Measurements from ENCODE around the gene GPX4. TPM values are rescaled to one million over a fixed set of nuclear protein-coding genes. Genes with fewer than 3 reads are reported as not detected.

GPX4 gene
- total RNA-seq, 2 donors from 2014 or later, result 152 to 157 TPM

DNA sequence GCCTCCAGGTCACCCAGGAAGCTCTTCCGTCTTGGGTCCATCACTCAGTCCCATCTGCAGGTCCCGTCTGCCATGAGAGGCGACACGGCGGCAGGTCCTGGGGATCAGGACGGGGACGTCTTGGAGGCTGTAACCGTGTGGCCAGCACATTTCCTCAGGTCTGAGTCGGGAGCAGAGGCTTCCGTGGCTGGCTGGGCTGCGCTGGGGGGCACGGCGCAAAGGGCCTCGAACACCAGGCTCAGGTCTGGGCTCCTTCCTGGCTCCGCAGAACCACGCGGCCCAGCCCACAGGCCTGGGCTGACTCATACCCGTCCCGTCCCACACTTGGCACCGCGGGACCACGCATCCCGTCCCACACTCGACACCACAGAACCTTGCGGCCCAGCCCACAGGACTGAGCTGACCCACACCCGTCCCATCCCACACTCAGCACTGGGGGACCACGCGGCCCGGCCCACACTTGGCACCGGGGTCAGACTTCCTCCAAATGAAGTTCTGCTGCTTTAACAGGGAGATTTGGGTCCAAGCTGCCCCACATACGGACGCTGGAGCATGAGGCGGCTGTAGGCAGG is 40.1 kb downstream of the GPX4 start:
- no peak for DNase-seq
- H3K36me3 ChIP-seq (replicated peaks in 1 of 2; ENCODE audit: insufficient read depth in 1 of 2, low read depth in 2 of 2), result peaks cover 0 to 2% of the 10 kb centered on the region in 2 donors
- intact Hi-C loops (cut with DNase I), result no loop called here
- TF ChIP-seq, protein P1, sequence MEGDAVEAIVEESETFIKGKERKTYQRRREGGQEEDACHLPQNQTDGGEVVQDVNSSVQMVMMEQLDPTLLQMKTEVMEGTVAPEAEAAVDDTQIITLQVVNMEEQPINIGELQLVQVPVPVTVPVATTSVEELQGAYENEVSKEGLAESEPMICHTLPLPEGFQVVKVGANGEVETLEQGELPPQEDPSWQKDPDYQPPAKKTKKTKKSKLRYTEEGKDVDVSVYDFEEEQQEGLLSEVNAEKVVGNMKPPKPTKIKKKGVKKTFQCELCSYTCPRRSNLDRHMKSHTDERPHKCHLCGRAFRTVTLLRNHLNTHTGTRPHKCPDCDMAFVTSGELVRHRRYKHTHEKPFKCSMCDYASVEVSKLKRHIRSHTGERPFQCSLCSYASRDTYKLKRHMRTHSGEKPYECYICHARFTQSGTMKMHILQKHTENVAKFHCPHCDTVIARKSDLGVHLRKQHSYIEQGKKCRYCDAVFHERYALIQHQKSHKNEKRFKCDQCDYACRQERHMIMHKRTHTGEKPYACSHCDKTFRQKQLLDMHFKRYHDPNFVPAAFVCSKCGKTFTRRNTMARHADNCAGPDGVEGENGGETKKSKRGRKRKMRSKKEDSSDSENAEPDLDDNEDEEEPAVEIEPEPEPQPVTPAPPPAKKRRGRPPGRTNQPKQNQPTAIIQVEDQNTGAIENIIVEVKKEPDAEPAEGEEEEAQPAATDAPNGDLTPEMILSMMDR (IDR thresholded peaks at IDR 0.05), result no peak
- TF ChIP-seq POLR2A (IDR thresholded peaks at IDR 0.05), result no peak
- H3K4me3 ChIP-seq, result no peak overlapping the region
- H3K27me3 ChIP-seq, result no peaks in the 10 kb centered on the region
- no peak for ATAC-seq
- no peak overlapping the region for H3K27ac ChIP-seq
- no peaks in the 10 kb centered on the region for H3K4me1 ChIP-seq
- H3K9me3 ChIP-seq, result no peaks in the 10 kb centered on the region
- 94 to 99% methylated on average over 29 to 30 of the region's 33 CpGs for WGBS, 2 donors

DNA sequence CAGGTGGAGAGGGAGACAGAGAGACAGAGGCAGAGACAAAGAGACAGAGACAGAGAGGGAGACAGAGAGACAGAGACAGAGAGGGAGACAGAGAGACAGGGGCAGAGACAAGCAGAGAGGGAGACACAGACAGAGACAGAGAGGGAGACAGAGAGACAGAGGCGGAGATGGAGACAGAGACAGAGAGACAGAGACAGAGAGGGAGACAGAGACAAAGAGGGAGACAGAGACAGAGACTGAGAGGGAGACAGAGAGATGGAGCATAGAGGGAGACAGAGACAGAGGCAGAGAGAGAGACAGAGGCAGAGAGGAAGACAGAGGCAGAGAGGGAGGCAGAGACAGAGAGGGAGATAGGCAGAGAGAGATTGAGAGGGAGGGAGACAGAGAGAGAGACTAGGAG is 40.9 kb downstream of the GPX4 start:
- Histone ChIP-seq H3K4me1 (no peaks in the 10 kb centered on the region), H3K9me3 (no peaks in the 10 kb centered on the region), H3K27me3 (no peaks in the 10 kb centered on the region), H3K27ac (no peak overlapping the region), H3K4me3 (no peak overlapping the region), H3K36me3 (replicated peaks in 1 of 2; ENCODE audit: insufficient read depth in 1 of 2, low read depth in 2 of 2) (peaks cover 0 to 2% of the 10 kb centered on the region in 2 donors)
- ATAC-seq, result no peak
- intact Hi-C loops (cut with DNase I), result no loop called here
- 94 to 100% methylated on average over 1 of the region's 1 CpG for WGBS, 2 donors
- TF ChIP-seq, protein P1 (IDR thresholded peaks at IDR 0.05), result no peak
- TF ChIP-seq POLR2A (IDR thresholded peaks at IDR 0.05), result no peak
- DNase-seq, result no peak

DNA sequence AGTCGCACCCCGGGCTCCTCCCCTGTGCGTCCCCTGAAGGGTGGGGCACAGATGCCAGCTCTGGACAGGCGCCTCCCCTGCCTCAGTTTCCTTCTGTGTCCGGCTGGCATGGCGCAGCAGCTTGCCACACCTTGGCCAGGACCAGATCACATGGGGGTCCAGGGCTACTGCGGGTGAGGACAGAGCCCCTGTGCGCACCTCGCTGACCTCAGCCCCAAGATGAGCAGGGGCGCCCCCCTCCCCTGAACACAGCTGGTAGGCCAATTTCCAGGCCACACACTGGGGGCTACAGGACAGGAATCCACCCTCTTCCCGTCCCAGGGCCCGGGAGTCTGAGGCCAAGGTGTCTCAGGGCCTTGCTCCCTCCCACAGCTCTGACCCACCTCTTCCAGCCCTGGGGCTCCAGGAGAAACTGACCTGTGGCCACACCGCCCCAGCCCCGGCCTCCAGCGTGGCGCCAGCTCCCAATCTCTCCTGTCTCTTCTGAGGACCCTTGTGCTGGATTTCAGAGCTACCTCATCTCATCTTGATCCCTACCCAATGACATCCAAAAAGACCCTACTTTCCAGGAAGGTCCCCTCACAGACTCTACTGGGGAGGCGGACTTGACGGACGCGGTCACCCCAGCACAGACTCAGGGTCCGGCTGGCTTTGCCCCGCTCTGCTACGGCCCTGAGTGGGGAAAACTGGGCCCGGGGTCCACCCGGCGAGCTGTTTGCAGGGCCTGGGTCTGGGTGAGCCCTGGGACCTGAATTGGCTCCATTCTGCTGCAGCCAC is 42.0 kb downstream of the GPX4 start:
- intact Hi-C loops (cut with DNase I), result no loop called here
- TF ChIP-seq, protein P1 (IDR thresholded peaks at IDR 0.05), result no peak
- TF ChIP-seq POLR2A (IDR thresholded peaks at IDR 0.05), result no peak
- Histone ChIP-seq H3K4me3 (no peak overlapping the region), H3K4me1 (peaks cover 5% of the 10 kb centered on the region), H3K27ac (no peak overlapping the region), H3K9me3 (no peaks in the 10 kb centered on the region), H3K36me3 (replicated peaks in 1 of 2; ENCODE audit: insufficient read depth in 1 of 2, low read depth in 2 of 2) (peaks cover 0 to 5% of the 10 kb centered on the region in 2 donors), H3K27me3 (no peaks in the 10 kb centered on the region)
- ATAC-seq (no peak), DNase-seq (no peak)
- 89% methylated on average over 9 to 16 of the region's 26 CpGs for WGBS, 2 donors

DNA sequence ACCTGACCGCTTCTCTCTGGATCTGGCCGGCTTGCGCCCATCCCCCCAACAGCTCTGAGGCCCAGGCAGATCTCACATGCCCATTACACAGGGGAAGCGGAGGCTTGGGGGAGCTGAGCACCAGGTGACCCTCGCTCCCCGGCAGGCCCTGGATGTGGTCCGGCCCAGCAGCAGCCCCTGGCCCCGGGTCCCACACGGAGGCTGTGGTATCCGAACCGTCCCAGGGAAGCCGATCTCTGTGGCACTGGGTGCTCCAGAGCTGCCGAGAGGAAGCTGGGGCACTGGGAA is 42.6 kb downstream of the GPX4 start:
- peaks cover 5% of the 10 kb centered on the region for H3K4me1 ChIP-seq
- no peak overlapping the region for H3K4me3 ChIP-seq
- H3K36me3 ChIP-seq (replicated peaks in 1 of 2; ENCODE audit: insufficient read depth in 1 of 2, low read depth in 2 of 2), result peaks cover 0 to 5% of the 10 kb centered on the region in 2 donors
- DNase-seq (no peak), ATAC-seq (no peak)
- intact Hi-C loops (cut with DNase I), result no loop called here
- WGBS, 2 donors, result 91% methylated on average over 7 to 10 of the region's 13 CpGs
- H3K27ac ChIP-seq, result no peak overlapping the region
- no peaks in the 10 kb centered on the region for H3K9me3 ChIP-seq
- TF ChIP-seq, protein P1 (IDR thresholded peaks at IDR 0.05), result no peak
- no peaks in the 10 kb centered on the region for H3K27me3 ChIP-seq

Measured in body of pancreas (tissue), 4 donors.